HEK293T (cell line): ENCODE measurements around the gene SUCLG2.

ENCODE experiments used
- CTCF ChIA-PET: fragments of 350-600 bp; formaldehyde crosslinking; extraction: SDS; loops from one replicate; lab custom pipeline; 2021; ENCODE audit warnings: antibody characterized with exemption, inconsistent platforms; lab: Yijun Ruan, JAX
- POLR2A ChIA-PET: fragments of 350-600 bp; formaldehyde crosslinking; extraction: SDS; loops from one replicate; lab custom pipeline; 2020; ENCODE audit warnings: antibody characterized with exemption, inconsistent platforms; lab: Yijun Ruan, JAX
- DNase-seq: peaks from one replicate; pipeline ENCODE4 v3.0.0; 2012; ENCODE audit warnings: mixed read lengths; ENCODE audit errors: extremely low spot score
- ARNT ChIP-seq: fragments of 450-650 bp; IDR thresholded peaks from 2 replicates; pipeline ENCODE4 v1.6.1; 2017; ENCODE audit warnings: mild to moderate bottlenecking
- BHLHE40 ChIP-seq: fragments of 450-650 bp; IDR thresholded peaks from 2 replicates; pipeline ENCODE4 v1.6.1; 2016; ENCODE audit warnings: mild to moderate bottlenecking, moderate library complexity, borderline replicate concordance
- CTBP1 ChIP-seq: fragments of 450-650 bp; IDR thresholded peaks from 2 replicates; pipeline ENCODE4 v1.6.1; 2016; ENCODE audit warnings: borderline replicate concordance
- ELF4 ChIP-seq: fragments of 450-650 bp; IDR thresholded peaks from 2 replicates; pipeline ENCODE4 v1.6.1; 2017; ENCODE audit warnings: antibody characterized with exemption
- FOXA1 ChIP-seq: fragments of 450-650 bp; IDR thresholded peaks from 2 replicates; pipeline ENCODE4 v1.6.1; 2016; ENCODE audit warnings: mild to moderate bottlenecking
- FOXK2 ChIP-seq: fragments of 450-650 bp; IDR thresholded peaks from 2 replicates; pipeline ENCODE4 v1.6.1; 2016; ENCODE audit warnings: mild to moderate bottlenecking
- FOXM1 ChIP-seq: fragments of 450-650 bp; IDR thresholded peaks from 2 replicates; pipeline ENCODE4 v1.6.1; 2017; ENCODE audit warnings: mild to moderate bottlenecking, borderline replicate concordance
- HDGF ChIP-seq: fragments of 450-650 bp; IDR thresholded peaks from 2 replicates; pipeline ENCODE4 v1.6.1; 2017; ENCODE audit warnings: antibody characterized with exemption, borderline replicate concordance
- L3MBTL2 ChIP-seq: fragments of 450-650 bp; conservative IDR thresholded peaks from 2 replicates; pipeline ENCODE4 v1.6.1; 2016; ENCODE audit warnings: mild to moderate bottlenecking
- LEF1 ChIP-seq: fragments of 450-650 bp; IDR thresholded peaks from 2 replicates; pipeline ENCODE4 v1.6.1; 2017; ENCODE audit warnings: mild to moderate bottlenecking, borderline replicate concordance
- NFRKB ChIP-seq: fragments of 450-650 bp; IDR thresholded peaks from 2 replicates; pipeline ENCODE4 v1.6.1; 2016; ENCODE audit warnings: mild to moderate bottlenecking, moderate library complexity
- SP1 ChIP-seq: fragments of 450-650 bp; IDR thresholded peaks from 2 replicates; pipeline ENCODE4 v1.6.1; 2017
- SUZ12 ChIP-seq: fragments of 450-650 bp; IDR thresholded peaks from 2 replicates; pipeline ENCODE4 v1.6.1; 2016; ENCODE audit warnings: mild to moderate bottlenecking
- TARDBP ChIP-seq: fragments of 450-650 bp; IDR thresholded peaks from 2 replicates; pipeline ENCODE4 v1.6.1; 2016
- ZNF384 ChIP-seq: fragments of 450-650 bp; IDR thresholded peaks from 2 replicates; pipeline ENCODE4 v1.6.1; 2016
- TF ChIP-seq, protein P1 (sequence below): fragments of 450-650 bp; IDR thresholded peaks from 2 replicates; pipeline ENCODE4 v1.6.1; 2016

SUCLG2 gene

DNA sequence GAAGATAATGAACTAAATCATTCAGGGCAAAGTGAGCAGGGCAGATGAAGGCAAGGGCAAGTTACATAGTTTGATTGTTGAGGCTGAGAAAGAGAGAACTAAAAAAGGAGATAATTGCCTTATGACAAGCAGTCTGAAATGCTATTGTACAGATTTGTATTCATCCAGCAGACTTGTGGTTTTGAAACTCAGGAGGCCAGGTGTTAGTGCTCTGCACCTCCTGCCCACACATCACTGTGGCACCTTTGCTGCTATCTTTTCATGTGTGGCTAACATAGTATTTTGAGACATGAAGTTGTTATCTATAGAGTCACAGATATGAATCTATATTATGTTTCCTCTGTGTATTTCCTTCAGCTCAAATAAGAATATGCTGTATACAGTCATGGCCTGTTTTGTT is 24.3 kb upstream of the SUCLG2 start:
- TF ChIP-seq ARNT, result no peak
- no peak for TF ChIP-seq ELF4
- no peak for TF ChIP-seq BHLHE40
- TF ChIP-seq SUZ12, result no peak
- TF ChIP-seq TARDBP, result no peak
- TF ChIP-seq LEF1, result no peak
- TF ChIP-seq CTBP1, result no peak
- TF ChIP-seq FOXK2, result no peak
- no peak for TF ChIP-seq HDGF
- TF ChIP-seq ZNF384, result no peak
- no peak for TF ChIP-seq FOXA1
- TF ChIP-seq SP1, result no peak
- CTCF ChIA-PET, result no interaction called here
- DNase-seq, result no peak
- POLR2A ChIA-PET, result no interaction called here

DNA sequence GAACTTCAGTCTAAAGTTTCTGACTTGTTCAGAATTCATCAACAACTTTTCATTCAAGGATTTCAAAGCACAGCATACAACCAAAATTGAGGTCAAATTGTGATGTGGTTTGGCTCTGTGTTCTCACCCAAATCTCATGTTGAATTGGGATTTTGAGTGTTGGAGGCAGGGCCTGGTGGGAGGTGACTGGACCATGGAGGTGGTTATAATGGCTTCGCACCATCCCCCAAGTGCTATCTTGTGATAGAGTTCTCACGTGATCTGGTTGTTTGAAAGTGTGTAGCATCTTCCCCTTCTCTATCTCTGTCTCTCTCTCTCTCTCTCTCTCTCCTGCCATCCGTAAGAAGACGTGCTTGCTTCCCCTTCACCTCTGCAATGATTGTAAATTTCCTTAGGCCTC is 19.6 kb upstream of the SUCLG2 start:
- ChIA-PET POLR2A (no interaction called here), CTCF (no interaction called here)
- no peak for DNase-seq
- no peak for TF ChIP-seq LEF1
- TF ChIP-seq SP1, result no peak
- no peak for TF ChIP-seq ARNT
- TF ChIP-seq ELF4, result no peak
- no peak for TF ChIP-seq L3MBTL2
- no peak for TF ChIP-seq ZNF384
- no peak for TF ChIP-seq TARDBP
- TF ChIP-seq FOXA1, result no peak
- TF ChIP-seq NFRKB, result no peak
- no peak for TF ChIP-seq FOXM1
- TF ChIP-seq CTBP1, result no peak
- TF ChIP-seq SUZ12, result no peak
- TF ChIP-seq FOXK2, result no peak
- no peak for TF ChIP-seq HDGF
- no peak for TF ChIP-seq BHLHE40
- TF ChIP-seq, protein P1, sequence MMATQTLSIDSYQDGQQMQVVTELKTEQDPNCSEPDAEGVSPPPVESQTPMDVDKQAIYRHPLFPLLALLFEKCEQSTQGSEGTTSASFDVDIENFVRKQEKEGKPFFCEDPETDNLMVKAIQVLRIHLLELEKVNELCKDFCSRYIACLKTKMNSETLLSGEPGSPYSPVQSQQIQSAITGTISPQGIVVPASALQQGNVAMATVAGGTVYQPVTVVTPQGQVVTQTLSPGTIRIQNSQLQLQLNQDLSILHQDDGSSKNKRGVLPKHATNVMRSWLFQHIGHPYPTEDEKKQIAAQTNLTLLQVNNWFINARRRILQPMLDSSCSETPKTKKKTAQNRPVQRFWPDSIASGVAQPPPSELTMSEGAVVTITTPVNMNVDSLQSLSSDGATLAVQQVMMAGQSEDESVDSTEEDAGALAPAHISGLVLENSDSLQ, result no peak

DNA sequence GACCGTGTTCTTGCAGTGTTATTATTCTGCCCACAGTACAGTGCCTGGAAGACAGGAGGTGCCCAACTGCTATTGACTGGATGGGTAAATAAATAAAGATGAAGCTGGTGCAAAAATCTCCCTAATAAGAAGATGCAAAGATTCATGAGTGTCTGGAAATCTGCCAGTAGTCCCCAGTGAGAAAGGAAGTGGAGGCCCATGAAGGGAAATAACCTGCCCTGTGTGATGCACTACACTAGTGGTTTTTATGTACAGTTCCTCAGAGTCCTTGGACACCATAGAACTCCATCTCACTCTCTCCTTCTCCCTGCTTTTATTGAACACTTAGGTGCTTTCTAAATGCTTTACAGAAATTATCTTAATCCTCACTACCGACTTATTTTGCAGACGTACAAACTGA is 8.3 kb upstream of the SUCLG2 start:
- no peak for TF ChIP-seq SUZ12
- no peak for TF ChIP-seq ZNF384
- no peak for TF ChIP-seq FOXM1
- no peak for TF ChIP-seq LEF1
- TF ChIP-seq CTBP1, result no peak
- CTCF ChIA-PET, result interaction anchor here (1.1 kb wide), 1 partner anchor 12 kb away, joined by 3 read pairs; no protein-coding TSS in a partner anchor
- POLR2A ChIA-PET, result no interaction called here
- no peak for DNase-seq

DNA sequence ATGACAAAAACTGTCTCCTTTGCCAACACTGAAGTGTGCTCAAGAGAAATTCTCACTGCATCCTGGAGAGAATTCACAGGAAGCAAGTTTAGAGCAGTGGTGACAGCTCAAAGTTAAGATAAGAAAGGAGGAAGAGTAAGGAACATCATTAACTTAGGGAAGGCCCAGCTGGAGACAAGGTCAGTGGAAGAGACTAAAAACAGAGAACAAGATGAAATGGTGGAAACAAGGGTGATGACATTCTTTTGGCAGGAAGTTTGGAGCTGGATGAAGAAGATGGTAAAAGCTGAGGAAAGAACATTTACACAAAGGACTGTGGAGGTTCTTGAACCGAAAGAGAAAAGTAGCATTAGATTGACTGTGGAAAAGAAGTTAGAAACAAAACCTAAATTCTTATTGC is 6.7 kb upstream of the SUCLG2 start:
- no peak for DNase-seq
- TF ChIP-seq FOXM1 (no peak), LEF1 (no peak), FOXK2 (no peak), NFRKB (no peak), ARNT (no peak), SUZ12 (no peak), ZNF384 (no peak), HDGF (no peak), ELF4 (no peak), TARDBP (no peak), SP1 (no peak), BHLHE40 (no peak), CTBP1 (no peak), L3MBTL2 (no peak), FOXA1 (no peak)
- TF ChIP-seq, protein P1, result no peak
- ChIA-PET CTCF (no interaction called here), POLR2A (no interaction called here)

DNA sequence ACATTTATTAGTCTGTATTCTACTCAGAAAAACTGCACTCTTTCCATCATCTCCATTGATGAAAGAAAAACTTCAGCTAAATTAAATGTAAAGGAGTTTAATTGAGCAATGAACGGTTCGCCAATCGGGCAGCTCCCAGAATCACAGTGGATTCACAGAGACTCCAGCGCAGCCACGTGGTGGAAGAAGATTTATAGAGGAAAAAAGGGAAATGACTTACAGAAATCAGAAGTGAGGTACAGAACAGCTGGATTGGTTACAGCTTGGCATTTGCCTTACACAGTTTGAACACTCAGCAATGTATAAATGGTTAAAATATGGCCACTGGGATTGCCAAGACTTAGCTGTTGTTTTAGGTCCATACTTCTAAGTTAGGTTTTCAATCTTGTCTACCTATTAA is 2.8 kb upstream of the SUCLG2 start:
- TF ChIP-seq SP1, result no peak
- TF ChIP-seq FOXM1, result no peak
- no peak for TF ChIP-seq NFRKB
- no peak for TF ChIP-seq ZNF384
- no peak for TF ChIP-seq BHLHE40
- no peak for TF ChIP-seq FOXK2
- TF ChIP-seq ELF4, result no peak
- TF ChIP-seq CTBP1, result no peak
- TF ChIP-seq HDGF, result no peak
- no peak for TF ChIP-seq LEF1
- TF ChIP-seq L3MBTL2, result no peak
- TF ChIP-seq, protein P1, result no peak
- no peak for TF ChIP-seq ARNT
- TF ChIP-seq TARDBP, result no peak
- no peak for TF ChIP-seq SUZ12
- no peak for TF ChIP-seq FOXA1
- no peak for DNase-seq
- ChIA-PET POLR2A (interaction anchor here (1.0 kb wide), 1 partner anchor 146 kb away, joined by 3 read pairs; no protein-coding TSS in a partner anchor), CTCF (no interaction called here)

DNA sequence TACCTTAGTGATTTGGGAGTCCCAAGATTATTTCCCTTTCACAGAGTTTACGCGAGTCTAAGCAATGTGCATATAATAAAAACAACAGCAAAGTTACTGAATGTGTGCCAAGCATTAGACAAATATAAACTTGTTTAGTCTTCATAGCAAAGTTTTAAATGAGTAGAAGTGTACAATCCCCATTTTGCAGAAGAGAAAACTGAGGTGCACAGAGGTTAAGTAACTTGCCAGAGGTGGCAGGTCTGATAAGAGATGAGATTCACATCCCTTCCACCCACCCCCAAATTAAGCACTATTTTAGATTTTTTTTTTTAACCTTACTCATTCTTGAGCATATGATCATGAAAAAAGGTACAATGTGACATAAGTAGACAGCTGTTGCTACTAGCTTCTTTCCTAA is 2.2 kb upstream of the SUCLG2 start:
- no peak for TF ChIP-seq FOXA1
- no peak for TF ChIP-seq HDGF
- TF ChIP-seq CTBP1, result no peak
- TF ChIP-seq SP1, result no peak
- no peak for TF ChIP-seq LEF1
- no peak for TF ChIP-seq ELF4
- no peak for TF ChIP-seq ZNF384
- ChIA-PET POLR2A (interaction anchor here (1.0 kb wide), 1 partner anchor 146 kb away, joined by 3 read pairs; no protein-coding TSS in a partner anchor), CTCF (no interaction called here)
- no peak for DNase-seq
